NT2/D1 (cell line): ENCODE data around the gene NAB1.

ENCODE experiments used
- YY1 ChIP-seq: IDR thresholded peaks from 2 replicates; pipeline ENCODE4 v1.6.1; 2011; ENCODE audit not compliant: insufficient read length, insufficient read depth
- ZNF274 ChIP-seq: IDR thresholded peaks from 2 replicates; pipeline ENCODE4 v1.6.1; 2011; ENCODE audit warnings: mild to moderate bottlenecking, low read depth, low read length

DNA sequence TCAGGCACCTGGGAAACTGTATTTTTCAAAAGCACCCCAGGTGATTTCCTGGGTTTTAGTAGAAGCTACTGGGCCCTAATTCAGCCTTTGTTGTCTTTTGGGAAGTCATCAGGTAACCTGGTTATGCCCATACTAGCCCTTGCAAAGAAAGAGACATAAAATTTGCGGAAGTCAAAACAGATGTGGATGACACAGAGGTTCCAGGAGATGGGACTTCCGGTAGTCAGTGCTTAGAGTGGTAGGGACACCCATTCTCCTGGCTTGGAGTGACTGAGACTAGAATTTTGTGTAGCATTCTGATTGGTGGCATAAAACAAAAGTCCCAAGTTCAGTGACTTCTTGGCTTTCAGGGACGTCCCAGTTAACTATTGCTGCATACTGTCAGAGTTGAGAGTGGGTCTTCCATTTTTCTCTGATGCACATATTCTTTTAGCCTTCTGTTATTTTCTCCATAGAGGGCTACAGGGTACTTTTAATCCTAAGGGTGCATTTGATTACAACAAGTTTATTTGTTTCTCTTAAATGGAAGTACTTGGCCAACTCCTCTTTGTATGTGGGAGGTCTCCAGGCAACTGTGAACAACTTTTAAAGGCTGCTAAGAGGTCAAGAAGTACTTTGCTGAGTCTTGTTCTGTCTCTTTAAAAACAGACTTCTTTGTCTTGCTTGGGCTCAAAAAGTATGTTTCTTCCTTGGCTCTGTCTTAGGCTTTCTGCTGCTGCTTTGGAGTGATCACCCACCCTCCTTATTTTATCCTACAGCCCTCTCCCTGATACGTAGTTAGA, 8.8 kb downstream of the NAB1 start:
- TF ChIP-seq YY1 (no peak), ZNF274 (no peak)
